Measurements from ENCODE around the gene MAGEA3.
"Not testable (repeated sequence)": the region's sequence is repeated elsewhere in the genome, so short reads cannot be mapped to it uniquely, and the experiment has no call there.

The MAGEA3 gene

GRCh38 chrX:152735860-152736511 is 37.4 kb downstream of the MAGEA3 start:
- DNase-seq (ENCODE audit: low spot score): no peak

GRCh38 chrX:152736528-152736927 is 37.9 kb downstream of the MAGEA3 start:
- not testable (repeated sequence) for DNase-seq (ENCODE audit: low spot score)

GRCh38 chrX:152738560-152738959 is 40.0 kb downstream of the MAGEA3 start:
- no peak for DNase-seq (ENCODE audit: low spot score)

All from putamen (tissue), 1 donor.